Pancreas (tissue), 10 donors: Measurements from ENCODE around the gene RAD54L. TPM values are rescaled to one million over a fixed set of nuclear protein-coding genes. Genes with fewer than 3 reads are reported as not detected.

Experiments
- ATAC-seq, 4 donors: fragments of 200-7000 bp; cut with Tn5 transposase; one replicate each; pipeline versions ENCODE4 v1.8.0 to v1.9.1; 2020; ENCODE audit warnings: mild to moderate bottlenecking in 4 of 4, moderate library complexity in 4 of 4
- DNase-seq, 6 donors: peaks; one replicate each; pipeline ENCODE4 v3.0.0-alpha.2; 2020
- FAIRE-seq: peaks from 2 replicates; lab custom pipeline; 2012; peaks lifted over from hg19 to GRCh38; lab: Jason Lieb, UNC
- H3K27ac ChIP-seq, 4 donors: fragments of 200-600 bp; sonication (generic); 1 replicate in 3 of 4; 2 replicates in 1 of 4; pipeline versions ENCODE4 v1.5.0 to v1.8.0; 2020
- H3K27me3 ChIP-seq, 4 donors: fragments of 200-600 bp; one replicate each; pipeline ENCODE4 v1.8.0; 2021
- H3K36me3 ChIP-seq, 3 donors: fragments of 200-600 bp; sonication (generic) in 1 of 3; one replicate each; pipeline versions ENCODE4 v1.5.0 to v1.8.0; 2020 to 2021
- H3K4me1 ChIP-seq, 3 donors: fragments of 200-600 bp; one replicate each; pipeline ENCODE4 v1.8.0; 2021
- H3K4me3 ChIP-seq, 4 donors: fragments of 200-600 bp; sonication (generic) in 2 of 4; one replicate each; pipeline versions ENCODE4 v1.5.0 to v1.8.0; 2020 to 2021
- H3K9me3 ChIP-seq, 4 donors: fragments of 200-600 bp; one replicate each; pipeline ENCODE4 v1.8.0; 2021
- CTCF ChIP-seq, 4 donors: fragments of 200-600 bp; sonication (generic) in 3 of 4; IDR thresholded peaks; one replicate each; pipeline versions ENCODE4 v1.5.0 to v1.8.0; 2021; ENCODE audit warnings: antibody characterized with exemption in 4 of 4
- WGBS, 2 donors: extraction: QIAGEN DNeasy Blood & Tissue Kit; methylation state at CpG; one replicate each; pipeline ENCODE4 v1.1.7; 2013; 5-methylcytosine and 5-hydroxymethylcytosine counted together
- intact Hi-C, 3 donors: fragments of 100-400 bp; cut with DNase I; formaldehyde crosslinking; loops; one replicate each; pipeline versions ENCODE4 v1.11.1 to v1.14.2; 2022
- polyA plus RNA-seq, 2 donors: library from polyadenylated mRNA; stranded (reverse); fragments of 200-250 nt; gene quantifications; one replicate each; pipeline ENCODE4 v1.2.3, GENCODE V29; 2013
- total RNA-seq, 6 donors: library from RNA; stranded (reverse); fragmentation: NEBNext Ultra II Directional in 4 of 6; extraction: Animal tissue kit (Norgen Biotek cat#: 25700) in 4 of 6; gene quantifications; one replicate each; pipeline versions ENCODE4 v1.2.1 to v1.2.4, GENCODE V29; 2021 to 2023
- donor health status: healthy with polysubstance abuse.
- donor health status: DM: no; HTN: no; CAD: no; lungs with moderate emphysema.
- donor health status: DM: no; HTN: no; CAD: no.
- donor health status: control.
- donor health status: control.
- donor health status: Bipolar disorder and iron deficiency.
- donor health status: DM: yes; HTN: yes; CAD: no.
- donor health status: DM: no; HTN: no; CAD: no.
- donor health status: DM: no; HTN: no; CAD: no.
- donor health status: DM: yes; HTN: yes; CAD: no.

The RAD54L gene
- total and polyA plus RNA-seq, 8 donors = 0.23 to 0.66 (median 0.43) TPM; not detected in 1

GRCh38 chr1:46268578-46268977, 21.0 kb downstream of the RAD54L start:
- no peaks in the 10 kb centered on the region for H3K9me3 ChIP-seq
- WGBS, 2 donors = 97 to 100% methylated on average over 1 of the region's 1 CpG
- H3K27ac ChIP-seq = no peak overlapping the region
- H3K4me1 ChIP-seq = no peaks in the 10 kb centered on the region
- DNase-seq (no peak), FAIRE-seq (no peak), ATAC-seq (no peak)
- no peak for TF ChIP-seq CTCF (IDR thresholded peaks at IDR 0.05)
- intact Hi-C loops = no loop called here
- no peaks in the 10 kb centered on the region for H3K36me3 ChIP-seq
- no peak overlapping the region for H3K4me3 ChIP-seq
- H3K27me3 ChIP-seq = no peaks in the 10 kb centered on the region

- H3K4me1 ChIP-seq = no peaks in the 10 kb centered on the region
- H3K27me3 ChIP-seq = no peaks in the 10 kb centered on the region
- intact Hi-C loops = no loop called here
- WGBS, 2 donors = 94 to 98% methylated on average over 6 of the region's 6 CpGs
- ATAC-seq (no peak), DNase-seq (no peak), FAIRE-seq (no peak)
- H3K9me3 ChIP-seq = no peaks in the 10 kb centered on the region
- no peak overlapping the region for H3K27ac ChIP-seq
- no peak for TF ChIP-seq CTCF (IDR thresholded peaks at IDR 0.05)
- H3K36me3 ChIP-seq = peaks cover 0 to 9% (median 0%) of the 10 kb centered on the region in 3 donors
- H3K4me3 ChIP-seq = no peak overlapping the region
Measured at GRCh38 chr1:46274225-46275029, 26.9 kb downstream of the RAD54L start.

GRCh38 chr1:46275030-46275337, 27.4 kb downstream of the RAD54L start:
- no peak overlapping the region for H3K27ac ChIP-seq
- intact Hi-C loops = no loop called here
- no peak for TF ChIP-seq CTCF (IDR thresholded peaks at IDR 0.05)
- H3K9me3 ChIP-seq = no peaks in the 10 kb centered on the region
- no peak for ATAC-seq
- peaks cover 0 to 9% (median 0%) of the 10 kb centered on the region in 3 donors for H3K36me3 ChIP-seq
- 81 to 83% methylated on average over 6 of the region's 6 CpGs for WGBS, 2 donors
- H3K4me3 ChIP-seq = no peak overlapping the region
- no peak for FAIRE-seq
- no peaks in the 10 kb centered on the region for H3K27me3 ChIP-seq
- no peaks in the 10 kb centered on the region for H3K4me1 ChIP-seq
- DNase-seq = no peak

GRCh38 chr1:46277658-46278373, 30.3 kb downstream of the RAD54L start:
- DNase-seq = no peak
- 78 to 80% methylated on average over 14 of the region's 14 CpGs for WGBS, 2 donors
- no peak for TF ChIP-seq CTCF (IDR thresholded peaks at IDR 0.05)
- H3K4me1 ChIP-seq = no peaks in the 10 kb centered on the region
- no peaks in the 10 kb centered on the region for H3K27me3 ChIP-seq
- intact Hi-C loops = no loop called here
- peaks cover 0 to 29% (median 0%) of the 10 kb centered on the region in 3 donors for H3K36me3 ChIP-seq
- ATAC-seq = peak in 1 of 4 donors; percentile 22
- no peak overlapping the region for H3K27ac ChIP-seq
- H3K9me3 ChIP-seq = no peaks in the 10 kb centered on the region
- no peak overlapping the region for H3K4me3 ChIP-seq
- FAIRE-seq = no peak

GRCh38 chr1:46278807-46279206, 31.2 kb downstream of the RAD54L start:
- DNase-seq = no peak
- Histone ChIP-seq H3K4me3 (no peak overlapping the region), H3K27me3 (no peaks in the 10 kb centered on the region), H3K4me1 (no peaks in the 10 kb centered on the region), H3K9me3 (no peaks in the 10 kb centered on the region), H3K27ac (no peak overlapping the region), H3K36me3 (peaks cover 0 to 29% (median 0%) of the 10 kb centered on the region in 3 donors)
- no peak for FAIRE-seq
- TF ChIP-seq CTCF (IDR thresholded peaks at IDR 0.05) = no peak
- ATAC-seq = peak in 1 of 4 donors; percentile 20
- 91 to 93% methylated on average over 12 of the region's 12 CpGs for WGBS, 2 donors
- intact Hi-C loops = no loop called here
